HG03108 (cell line): ENCODE measurements around the gene SMIM44.
"Not testable (repeated sequence)": the region's sequence is repeated elsewhere in the genome, so short reads cannot be mapped to it uniquely, and the experiment has no call there.

Source experiments
- ATAC-seq: cut with Tn5 transposase; IDR thresholded peaks from one replicate; pipeline ENCODE4 v1.9.1; 2021; ENCODE audit warnings: moderate library complexity; ENCODE audit not compliant: unreplicated experiment

SMIM44 gene

GRCh38 chr19:3459089-3459881 is 24.0 kb downstream of the SMIM44 start:
- ATAC-seq: no peak

DNA sequence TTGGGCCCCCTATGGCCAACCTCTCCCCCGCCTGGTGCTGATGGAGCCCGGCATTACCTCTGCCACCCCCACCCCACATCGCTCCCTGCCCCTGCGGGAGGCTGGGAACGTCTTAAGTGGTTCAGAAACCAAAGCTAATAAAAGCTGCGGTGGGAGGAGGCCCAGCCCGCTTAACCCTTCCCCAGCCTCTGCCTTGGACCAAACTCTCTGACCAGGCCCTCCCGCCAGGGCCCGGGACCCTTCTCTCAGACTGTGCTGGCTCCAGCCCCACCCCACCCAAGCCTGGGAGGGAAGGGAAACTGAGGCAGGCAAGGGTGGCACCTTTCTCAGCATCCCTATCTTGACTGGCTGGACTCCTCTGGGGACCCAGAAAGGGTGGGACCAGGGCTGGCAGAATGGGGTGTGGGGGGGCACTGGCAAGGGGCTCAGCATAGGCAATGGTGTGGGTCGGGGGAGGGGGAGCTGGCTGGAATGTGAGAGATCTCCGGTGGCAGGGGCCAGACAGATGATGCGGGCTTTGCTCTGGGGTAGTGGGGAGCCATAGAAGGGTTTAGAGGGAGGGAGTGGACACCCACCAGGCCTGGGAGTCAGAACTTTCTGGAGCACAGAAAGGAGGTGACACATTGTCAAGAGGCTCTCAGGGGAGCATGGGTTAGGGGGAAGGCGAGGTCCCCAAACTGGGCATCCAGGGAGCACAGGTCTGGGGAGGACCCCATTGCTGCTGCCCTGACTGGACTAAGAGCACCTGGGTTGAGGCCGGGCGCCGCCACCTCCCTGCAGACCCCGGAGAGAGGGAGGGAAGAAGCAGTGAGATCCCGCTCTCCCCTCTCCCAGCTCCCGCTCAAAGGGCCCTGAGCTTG is 24.8 kb downstream of the SMIM44 start:
- no peak for ATAC-seq

DNA sequence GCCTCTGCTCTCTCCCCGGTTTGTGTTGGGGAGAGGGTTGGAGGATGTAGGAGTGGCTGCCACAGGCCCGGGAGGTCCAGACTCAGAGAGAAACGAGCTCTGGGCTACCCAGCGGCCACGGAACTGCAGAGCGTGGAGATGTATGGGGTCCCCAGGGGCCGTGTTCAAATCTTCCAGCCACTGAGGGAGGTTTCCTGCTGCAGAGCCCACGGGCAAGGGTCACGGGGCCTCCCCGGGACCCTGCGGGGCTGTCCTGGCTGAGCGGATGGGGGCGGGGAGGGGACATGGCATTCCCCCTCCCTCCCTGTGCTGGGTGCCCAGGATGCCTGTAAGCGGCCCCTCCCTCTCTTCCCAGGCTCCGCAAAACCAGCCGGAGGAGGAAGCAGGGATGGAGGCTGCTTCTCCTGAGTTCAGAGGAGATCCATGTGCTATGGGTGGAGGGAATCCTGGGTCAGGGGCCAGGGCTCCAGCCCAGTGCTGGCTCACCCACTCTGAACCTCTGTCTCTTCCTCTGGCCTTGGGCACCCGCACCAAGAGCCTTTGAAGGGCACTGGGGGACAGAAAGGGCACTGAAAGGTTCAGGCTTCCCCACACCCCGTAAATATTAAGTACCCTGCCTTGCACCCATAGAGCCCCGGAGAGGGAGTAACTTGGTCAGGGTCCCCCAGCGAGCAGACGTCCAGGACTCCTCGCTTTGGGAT is 25.6 kb downstream of the SMIM44 start:
- no peak for ATAC-seq

DNA sequence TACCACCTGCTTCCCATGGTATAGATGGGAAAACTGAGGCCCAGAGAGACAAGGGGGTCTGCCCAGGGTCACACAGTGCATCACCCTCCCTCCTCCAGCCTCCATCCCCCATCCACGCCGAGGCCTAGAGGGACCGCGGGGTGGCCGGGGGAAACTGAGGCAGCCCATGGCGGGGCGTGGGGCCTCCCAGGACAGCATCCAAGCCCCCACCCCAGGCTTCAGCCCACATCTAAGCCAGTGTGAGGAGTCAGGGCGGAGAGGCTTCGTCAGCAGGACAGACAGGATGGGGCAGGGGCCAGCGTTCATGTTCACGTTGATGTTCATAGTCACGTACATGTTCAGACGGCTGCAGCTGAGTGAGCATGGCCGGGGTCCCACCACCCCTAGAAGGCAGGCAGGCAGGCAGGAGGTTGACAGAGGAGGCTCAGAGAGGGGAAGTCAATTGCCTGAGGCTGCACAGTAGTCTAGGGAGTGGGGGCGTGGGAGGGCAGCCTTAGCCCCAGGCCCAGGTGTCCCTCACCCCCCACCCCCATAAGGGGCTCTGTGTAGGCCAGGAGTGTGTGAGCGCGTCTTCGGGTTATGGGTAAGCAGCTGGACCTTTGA is 26.2 kb downstream of the SMIM44 start:
- no peak for ATAC-seq

GRCh38 chr19:3455960-3456601 is 27.2 kb downstream of the SMIM44 start:
- no peak for ATAC-seq

DNA sequence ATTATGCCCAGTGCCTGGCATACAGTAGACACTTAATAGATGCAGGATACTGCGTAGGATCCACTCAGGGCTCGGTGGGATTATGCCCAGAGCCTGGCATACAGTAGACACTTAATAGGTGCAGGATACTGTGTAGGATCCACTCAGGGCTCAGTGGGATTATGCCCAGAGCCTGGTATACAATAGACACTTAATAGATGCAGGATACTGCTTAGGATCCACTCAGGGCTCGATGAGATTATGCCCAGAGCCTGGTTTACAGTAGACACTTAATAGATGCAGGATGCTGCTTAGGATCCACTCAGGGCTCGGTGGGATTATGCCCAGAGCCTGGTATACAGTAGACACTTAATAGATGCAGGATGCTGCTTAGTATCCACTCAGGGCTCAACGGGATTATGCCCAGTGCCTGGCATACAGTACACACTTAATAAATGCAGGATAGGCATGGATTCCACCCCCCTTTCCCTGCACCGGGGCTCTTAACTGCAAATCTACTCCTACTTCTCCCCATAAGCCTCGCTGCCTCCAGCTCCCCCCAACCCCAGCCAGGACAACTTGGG is 27.8 kb downstream of the SMIM44 start:
- ATAC-seq: no peak

GRCh38 chr19:3454656-3455392 is 28.4 kb downstream of the SMIM44 start:
- ATAC-seq: no peak

GRCh38 chr19:3453840-3454239 is 29.4 kb downstream of the SMIM44 start:
- no peak for ATAC-seq

- not testable (repeated sequence) for ATAC-seq
These were observed 30.4 kb downstream of the SMIM44 start for GRCh38 chr19:3452942-3453214.

DNA sequence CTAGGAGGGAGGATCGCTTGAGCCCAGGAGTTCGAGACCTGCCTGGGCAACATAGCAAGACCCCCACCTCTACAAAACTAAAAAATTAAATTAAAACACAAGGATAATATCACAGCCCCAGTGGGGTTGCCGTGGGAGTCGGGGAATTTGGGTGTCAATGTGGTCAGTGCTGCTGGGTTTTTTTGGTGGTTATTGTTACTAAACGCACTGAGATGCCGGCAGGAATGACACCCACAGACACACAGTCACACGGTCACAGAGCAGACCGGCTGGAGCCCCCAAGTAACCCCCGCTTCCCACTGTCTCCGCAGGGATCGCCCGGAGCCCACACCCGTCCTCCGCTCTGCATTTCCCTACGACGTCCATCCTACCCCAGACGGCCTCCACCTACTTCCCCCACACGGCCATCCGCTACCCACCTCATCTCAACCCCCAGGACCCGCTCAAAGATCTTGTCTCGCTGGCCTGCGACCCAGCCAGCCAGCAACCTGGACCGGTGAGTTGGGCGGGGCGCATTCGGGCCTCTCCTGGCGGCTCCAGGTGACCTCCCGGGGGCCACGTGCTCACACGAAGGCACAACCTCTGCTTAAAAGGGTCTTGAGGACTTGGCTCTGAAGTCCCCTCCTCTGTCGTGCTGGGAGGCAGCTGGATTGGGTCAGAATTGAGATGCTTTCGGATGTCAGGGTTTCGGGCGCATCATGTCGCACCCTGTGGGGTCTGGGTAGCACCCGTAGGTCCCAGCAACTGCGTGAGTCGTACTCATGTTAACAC is 30.9 kb downstream of the SMIM44 start:
- ATAC-seq: no peak

DNA sequence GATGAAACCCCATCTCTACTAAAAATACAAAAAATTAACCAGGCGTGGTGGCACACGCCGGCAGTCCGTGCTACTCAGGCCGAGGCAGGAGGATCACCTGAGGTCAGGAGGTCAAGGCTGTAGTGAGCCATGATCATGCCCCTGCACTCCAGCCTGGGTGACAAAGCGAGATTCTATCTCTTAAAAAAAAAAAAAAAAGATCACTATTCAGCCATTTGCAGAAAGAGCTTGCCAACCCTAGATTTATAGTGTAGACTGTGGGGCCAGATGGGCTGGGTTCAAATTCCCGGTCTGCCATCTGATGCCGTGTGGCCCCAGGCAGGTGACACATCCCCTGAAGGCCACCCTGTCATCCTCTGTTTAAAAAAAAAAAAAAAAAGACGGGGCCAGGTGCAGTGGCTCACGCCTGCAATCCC is 31.8 kb downstream of the SMIM44 start:
- ATAC-seq: no peak

- no peak for ATAC-seq
These were observed 32.3 kb downstream of the SMIM44 start for GRCh38 chr19:3450796-3451411.

GRCh38 chr19:3448616-3449334 is 34.5 kb downstream of the SMIM44 start:
- no peak for ATAC-seq

GRCh38 chr19:3446657-3447056 is 36.6 kb downstream of the SMIM44 start:
- ATAC-seq: not testable (repeated sequence)

DNA sequence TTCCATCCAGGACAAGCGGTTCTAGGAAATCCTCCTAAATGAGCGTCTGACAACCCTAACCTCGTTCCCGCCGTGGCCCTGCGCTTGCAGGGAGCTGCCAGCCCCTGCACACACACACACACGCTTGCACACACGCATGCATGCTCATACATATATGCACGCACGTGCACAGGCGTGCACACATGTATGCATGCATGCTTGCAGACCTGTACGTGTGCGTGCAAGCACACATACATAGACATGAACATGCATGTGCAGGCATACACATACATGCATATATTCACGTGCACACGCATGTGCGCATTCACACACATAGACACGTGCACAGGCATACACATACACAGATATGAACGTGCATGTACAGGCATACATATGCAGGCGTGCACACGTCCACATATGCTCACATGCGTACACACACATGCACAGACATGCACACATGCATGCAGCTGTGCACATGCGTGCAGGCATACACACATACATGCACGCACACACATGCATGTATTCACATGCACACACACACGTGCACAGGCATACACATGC is 38.5 kb downstream of the SMIM44 start:
- no peak for ATAC-seq

DNA sequence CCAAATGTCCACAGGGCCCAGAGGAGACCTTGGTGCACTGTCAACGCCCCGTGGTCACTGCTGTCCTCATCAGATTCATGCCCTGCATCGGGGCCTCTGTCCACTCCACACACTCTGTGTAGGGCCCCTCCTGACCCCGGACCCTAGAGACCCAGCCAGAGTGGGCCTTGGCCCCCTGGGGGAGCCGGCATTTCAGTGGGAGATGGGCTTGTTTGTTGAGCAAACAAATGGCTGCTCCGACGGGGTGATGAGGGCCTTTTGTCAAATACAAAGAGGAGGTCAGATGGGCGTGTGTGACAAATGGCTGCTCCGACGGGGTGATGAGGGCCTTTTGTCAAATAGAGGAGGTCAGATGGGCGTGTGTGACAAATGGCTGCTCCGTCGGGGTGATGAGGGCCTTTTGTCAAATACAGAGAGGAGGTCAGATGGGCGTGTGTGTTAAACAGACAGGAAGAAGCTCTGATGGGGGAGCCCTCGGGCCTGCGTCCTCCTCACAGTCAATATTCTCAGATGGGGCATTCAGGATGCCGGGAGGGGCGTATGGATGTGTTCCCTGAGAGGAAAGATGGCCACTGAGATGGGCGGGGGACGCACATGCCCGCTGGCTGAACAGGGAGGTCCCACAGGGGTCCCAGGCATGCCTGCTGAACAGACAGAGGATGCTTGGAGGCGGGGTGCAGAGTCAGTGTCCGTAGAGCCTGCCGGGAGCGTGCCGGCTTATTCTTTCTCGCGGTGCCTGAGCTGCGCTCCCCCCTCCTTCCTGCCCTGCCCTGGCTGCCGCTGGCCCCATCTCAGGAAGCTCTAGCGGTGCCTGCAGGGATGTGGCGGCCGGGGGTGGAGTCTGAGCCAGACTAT is 39.2 kb downstream of the SMIM44 start:
- ATAC-seq: no peak
